ENCODE measurements around the gene CREB3L2. TPM values are rescaled to one million over a fixed set of nuclear protein-coding genes. Genes with fewer than 3 reads are reported as not detected.

Gene CREB3L2
- total and polyA plus RNA-seq, 2 of the 4 experiments (the other 2 are of a cell fraction), result 42.3 to 57.9 TPM

GRCh38 chr7:138025215-138026186, 23.6 kb upstream of the CREB3L2 start:
- no peak overlapping the region for H3K4me2 ChIP-seq (ENCODE audit: low read depth, low read length)
- H3K18ac ChIP-seq (ENCODE audit: low read depth, low read length), result no peak overlapping the region
- dilution Hi-C loops (cut with HindIII; ENCODE audit: low sequenced_read_pairs, unreplicated experiment) (no loop called here), intact Hi-C loops (cut with micrococcal nuclease) (no loop called here), in situ Hi-C loops (cut with MboI; ENCODE audit: low sequenced_read_pairs) (loop anchor here (10.0 kb wide), 1 partner anchor 709 kb away; no protein-coding TSS in a partner anchor)
- no peak overlapping the region for H2BK15ac ChIP-seq (ENCODE audit: low read depth, low read length)
- no peak overlapping the region for H3K4ac ChIP-seq (ENCODE audit: low read depth, low read length)
- no peak overlapping the region for H4K5ac ChIP-seq (ENCODE audit: low read depth, low read length)
- H3K27ac ChIP-seq (ENCODE audit: insufficient read depth, low read length), result no peak overlapping the region
- CTCF ChIA-PET, result no interaction called here
- no peaks in the 10 kb centered on the region for H3K36me3 ChIP-seq (ENCODE audit: control insufficient read depth, insufficient read depth, low read length)
- no peak overlapping the region for H2AFZ ChIP-seq (replicated peaks; ENCODE audit: low read length, poor library complexity)
- no peak overlapping the region for H3K4me3 ChIP-seq (ENCODE audit: insufficient read depth, low read depth, low read length)
- DNase-seq (no peak), ATAC-seq (ENCODE audit: low read depth) (no peak)
- no peak overlapping the region for H2BK20ac ChIP-seq (ENCODE audit: low read depth, low read length)
- H3K14ac ChIP-seq (replicated peaks; ENCODE audit: low read depth, low read length), result no peak overlapping the region
- H4K91ac ChIP-seq (ENCODE audit: insufficient read depth, low read depth, low read length), result no peak overlapping the region
- H3K23ac ChIP-seq (ENCODE audit: low read depth, low read length), result no peak overlapping the region
- H4K20me1 ChIP-seq (ENCODE audit: insufficient read depth, low read length), result no peaks in the 10 kb centered on the region
- H3K56ac ChIP-seq (ENCODE audit: extremely low read depth, insufficient read depth, low read length), result no peak overlapping the region
- H2AK5ac ChIP-seq (ENCODE audit: low read depth, low read length), result no peak overlapping the region
- H2BK5ac ChIP-seq (ENCODE audit: low read depth, low read length, poor library complexity, severe bottlenecking), result no peak overlapping the region
- H2BK120ac ChIP-seq (ENCODE audit: low read depth, low read length), result no peak overlapping the region
- no TSS peak for BruUV-seq (replicated peaks)
- TF ChIP-seq POLR2A (IDR thresholded peaks at IDR 0.05; ENCODE audit: low read depth, low read length) (no peak), CTCF (conservative IDR thresholded peaks at IDR 0.05; ENCODE audit: low read depth, low read length) (no peak), RAD21 (IDR thresholded peaks at IDR 0.05; ENCODE audit: low read length) (no peak), CHD1 (IDR thresholded peaks at IDR 0.05; ENCODE audit: low read depth, low read length) (no peak), MXI1 (IDR thresholded peaks at IDR 0.05; ENCODE audit: borderline replicate concordance, low read depth, low read length) (no peak), MAZ (IDR thresholded peaks at IDR 0.05; ENCODE audit: borderline replicate concordance, low read depth, low read length) (no peak), MAFK (IDR thresholded peaks at IDR 0.05; ENCODE audit: low read depth, low read length) (no peak), CEBPB (IDR thresholded peaks at IDR 0.05; ENCODE audit: low read depth, low read length) (no peak), SMC3 (IDR thresholded peaks at IDR 0.05; ENCODE audit: low read depth, low read length) (no peak), NFE2L2 (IDR thresholded peaks at IDR 0.05; ENCODE audit: low read depth, low read length) (no peak), FOS (IDR thresholded peaks at IDR 0.05; ENCODE audit: low read depth, low read length) (no peak), BHLHE40 (IDR thresholded peaks at IDR 0.05; ENCODE audit: low read depth, low read length) (no peak), RFX5 (IDR thresholded peaks at IDR 0.05; ENCODE audit: low read depth, low read length) (no peak)
- no peaks in the 10 kb centered on the region for H3K79me1 ChIP-seq (ENCODE audit: low read depth in 1 of 2, low read length in 2 of 2)
- no peaks in the 10 kb centered on the region for H3K9me3 ChIP-seq (ENCODE audit: control insufficient read depth, insufficient read depth, low read length)
- no peaks in the 10 kb centered on the region for H3K9me1 ChIP-seq (ENCODE audit: insufficient read depth, low read length)
- no peak overlapping the region for H3K9ac ChIP-seq (ENCODE audit: low read depth, low read length)
- H4K8ac ChIP-seq (ENCODE audit: low read depth in 2 of 2, low read length in 2 of 2), result no peak overlapping the region
- WGBS, 2 experiments (ENCODE audit: extremely low coverage in 2 of 2, insufficient read length in 1 of 2), result no CpG with 5 or more reads among the region's 1 CpG
- POLR2A ChIA-PET (ENCODE audit: unreplicated experiment), result no interaction called here
- peaks cover 8% of the 10 kb centered on the region for H3K27me3 ChIP-seq (ENCODE audit: control insufficient read depth, insufficient read depth, low read length)
- no peak overlapping the region for H2AK9ac ChIP-seq (replicated peaks; ENCODE audit: low read depth, low read length, poor library complexity)
- no peaks in the 10 kb centered on the region for H3K4me1 ChIP-seq (ENCODE audit: control insufficient read depth, insufficient read depth, low read length)
